Liver (tissue), 9 donors: ENCODE data around the gene MKKS. TPM values are rescaled to one million over a fixed set of nuclear protein-coding genes. Genes with fewer than 3 reads are reported as not detected.
A peak's percentile ranks its signal among the peaks of the same experiment; 100 is the strongest.

Experiments used
- DNase-seq: peaks from one replicate; pipeline ENCODE4 v3.0.0-alpha.2; 2017; ENCODE audit warnings: low spot score
- H3K27ac ChIP-seq, 2 donors: one replicate each; pipeline ENCODE4 v1.7.0; 2013; ENCODE audit warnings: inconsistent platforms in 2 of 2, low read length in 2 of 2, control low read depth in 1 of 2, low read depth in 1 of 2, mild to moderate bottlenecking in 1 of 2
- H3K27me3 ChIP-seq, 4 donors: one replicate each; pipeline versions ENCODE4 v1.6.1 to v1.7.0; 2013; ENCODE audit warnings: low read length in 3 of 4, inconsistent platforms in 1 of 4, mild to moderate bottlenecking in 1 of 4, moderate library complexity in 1 of 4; ENCODE audit not compliant: control insufficient read depth in 4 of 4, insufficient read depth in 4 of 4
- H3K36me3 ChIP-seq, 4 donors: one replicate each; pipeline versions ENCODE4 v1.6.1 to v1.7.0; 2013; ENCODE audit warnings: low read length in 3 of 4, mild to moderate bottlenecking in 3 of 4, low read depth in 1 of 4, moderate library complexity in 1 of 4; ENCODE audit not compliant: control insufficient read depth in 4 of 4, insufficient read depth in 3 of 4
- H3K4me1 ChIP-seq, 4 donors: one replicate each; pipeline versions ENCODE4 v1.6.1 to v1.7.0; 2013; ENCODE audit warnings: low read length in 3 of 4, mild to moderate bottlenecking in 3 of 4, moderate library complexity in 1 of 4; ENCODE audit not compliant: control insufficient read depth in 4 of 4, insufficient read depth in 4 of 4
- H3K4me3 ChIP-seq, 3 donors: one replicate each; pipeline versions ENCODE4 v1.6.1 to v1.7.0; 2013; ENCODE audit warnings: low read length in 3 of 3, control low read depth in 1 of 3, low read depth in 1 of 3, mild to moderate bottlenecking in 1 of 3
- H3K9ac ChIP-seq, 2 donors: one replicate each; pipeline ENCODE4 v1.7.0; 2013; ENCODE audit warnings: low read length in 2 of 2, mild to moderate bottlenecking in 2 of 2, moderate library complexity in 2 of 2, control low read depth in 1 of 2, low read depth in 1 of 2
- H3K9me3 ChIP-seq, 4 donors: one replicate each; pipeline versions ENCODE4 v1.6.1 to v1.7.0; 2013; ENCODE audit warnings: low read length in 3 of 4; ENCODE audit not compliant: control insufficient read depth in 4 of 4
- ATF3 ChIP-seq: IDR thresholded peaks from 2 replicates; pipeline ENCODE4 v1.6.1; 2016; ENCODE audit warnings: antibody characterized with exemption
- CTCF ChIP-seq: fragments of 150-350 bp; IDR thresholded peaks from 2 replicates; pipeline ENCODE4 v1.5.1; 2017; ENCODE audit warnings: improper control_type of control experiment, low read depth, low read length; ENCODE audit not compliant: missing input control
- EGR1 ChIP-seq, 2 donors: IDR thresholded peaks; 2 replicates each; pipeline ENCODE4 v1.6.1; 2016 to 2018; ENCODE audit warnings: antibody characterized with exemption in 2 of 2, low read depth in 2 of 2
- FOXA1 ChIP-seq: IDR thresholded peaks from 2 replicates; pipeline ENCODE4 v1.6.1; 2016; ENCODE audit warnings: antibody characterized with exemption
- FOXA2 ChIP-seq: IDR thresholded peaks from 2 replicates; pipeline ENCODE4 v1.6.1; 2016; ENCODE audit warnings: antibody characterized with exemption
- GABPA ChIP-seq, 2 donors: IDR thresholded peaks in 1 of 2; conservative IDR thresholded peaks in 1 of 2; 2 replicates each; pipeline ENCODE4 v1.6.1; 2016; ENCODE audit warnings: antibody characterized with exemption in 2 of 2, mild to moderate bottlenecking in 1 of 2, moderate library complexity in 1 of 2
- HNF4A ChIP-seq, 2 donors: conservative IDR thresholded peaks; 2 replicates each; pipeline ENCODE4 v1.6.1; 2016; ENCODE audit warnings: antibody characterized with exemption in 2 of 2, mild to moderate bottlenecking in 2 of 2
- HNF4G ChIP-seq: IDR thresholded peaks from 2 replicates; pipeline ENCODE4 v1.6.1; 2016; ENCODE audit warnings: antibody characterized with exemption
- NR2F2 ChIP-seq: IDR thresholded peaks from 2 replicates; pipeline ENCODE4 v1.6.1; 2016; ENCODE audit warnings: antibody characterized with exemption
- RAD21 ChIP-seq, 2 donors: IDR thresholded peaks; 2 replicates each; pipeline ENCODE4 v1.6.1; 2016; ENCODE audit warnings: antibody characterized with exemption in 2 of 2, mild to moderate bottlenecking in 2 of 2
- REST ChIP-seq: IDR thresholded peaks from 2 replicates; pipeline ENCODE4 v1.6.1; 2016; ENCODE audit warnings: antibody characterized with exemption, mild to moderate bottlenecking
- RXRA ChIP-seq, 2 donors: IDR thresholded peaks; 2 replicates each; pipeline ENCODE4 v1.6.1; 2017 to 2018; ENCODE audit warnings: antibody characterized with exemption in 2 of 2, mild to moderate bottlenecking in 1 of 2
- SP1 ChIP-seq: IDR thresholded peaks from 2 replicates; pipeline ENCODE4 v1.6.1; 2018; ENCODE audit warnings: antibody characterized with exemption, mild to moderate bottlenecking
- YY1 ChIP-seq: IDR thresholded peaks from 2 replicates; pipeline ENCODE4 v1.6.1; 2016; ENCODE audit warnings: antibody characterized with exemption, mild to moderate bottlenecking
- WGBS: extraction: QIAGEN DNeasy Blood & Tissue Kit; methylation state at CpG from one replicate; pipeline ENCODE4 v1.1.7; 2013; 5-methylcytosine and 5-hydroxymethylcytosine counted together
- polyA plus RNA-seq, 2 donors: library from polyadenylated mRNA; stranded (reverse) in 1 of 2; unstranded in 1 of 2; fragments of 200-250 nt in 1 of 2; fragments of >200 nt in 1 of 2; fragmentation: Nextera tagmentation in 1 of 2; extraction: Ambion mirVana in 1 of 2; gene quantifications; one replicate each; pipeline versions ENCODE4 v1.2.1 to v1.2.3, GENCODE V29; 2013 to 2015
- total RNA-seq, 2 donors: library from RNA; depleted of rRNA; stranded (reverse); fragments of >200 nt; gene quantifications; one replicate each; pipeline ENCODE4 v1.2.3, GENCODE V29; 2014
- TF ChIP-seq, protein P1 (sequence below): IDR thresholded peaks from 2 replicates; pipeline ENCODE4 v1.6.1; 2016; ENCODE audit warnings: antibody characterized with exemption
- donor health status: healthy.
- donor health status: healthy.
- donor health status: healthy.
- donor health status: healthy.
- donor health status: healthy.

The MKKS gene
- total and polyA plus RNA-seq, 4 donors, result 8.3 to 19.1 (median 14.7) TPM

DNA sequence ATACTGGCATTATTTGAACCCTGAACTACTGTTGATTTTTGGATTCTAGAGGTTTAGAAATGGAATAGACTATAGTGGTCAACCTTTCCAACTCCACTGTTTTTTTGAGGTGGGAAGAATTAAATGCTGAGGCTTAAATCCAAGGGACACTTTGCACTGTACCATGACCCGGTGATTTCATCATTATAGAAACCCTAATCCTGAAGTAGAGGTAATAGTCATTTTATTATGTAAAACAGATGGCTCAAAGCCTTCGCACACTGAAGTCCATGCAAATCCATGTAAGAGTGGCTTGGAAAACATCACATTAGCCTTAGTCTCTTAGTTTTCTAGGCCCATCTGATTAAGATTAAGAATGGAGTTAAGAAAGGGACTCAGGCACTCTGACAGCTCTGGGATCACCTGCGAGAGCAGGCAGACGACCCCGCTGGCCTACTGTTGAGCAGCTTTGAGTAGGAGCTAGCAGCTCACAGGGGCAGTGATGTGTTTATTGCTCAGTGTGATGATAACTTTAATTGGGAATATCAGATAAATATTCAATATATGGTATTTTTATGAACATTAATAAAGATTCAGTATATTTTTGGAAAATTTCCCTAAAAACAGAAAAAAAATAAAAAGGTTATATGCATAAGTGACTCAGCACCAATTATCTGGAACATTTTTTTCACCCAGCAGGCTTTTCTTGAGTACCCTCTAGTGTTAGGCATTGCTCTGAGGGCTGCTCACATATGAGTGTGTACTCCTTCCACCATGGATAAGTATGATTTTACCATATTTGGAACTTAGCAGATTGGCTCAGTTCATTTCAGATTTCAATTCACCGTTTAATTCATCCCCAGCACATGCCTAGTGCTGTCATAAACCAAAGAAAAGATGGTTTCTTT, 14.5 kb upstream of the MKKS start:
- DNase-seq, result no peak
- no peak overlapping the region for H3K4me3 ChIP-seq
- no peaks in the 10 kb centered on the region for H3K36me3 ChIP-seq
- peaks cover 3 to 8% (median 5%) of the 10 kb centered on the region in 4 donors for H3K4me1 ChIP-seq
- H3K27me3 ChIP-seq, result no peaks in the 10 kb centered on the region
- H3K9ac ChIP-seq, result no peak overlapping the region
- no peak overlapping the region for H3K27ac ChIP-seq
- 79% methylated on average over 6 of the region's 6 CpGs for WGBS
- TF ChIP-seq NR2F2 (no peak), REST (no peak), RAD21 (IDR thresholded peaks at IDR 0.05) (no peak), FOXA2 (no peak), SP1 (no peak), HNF4G (peak; percentile 36), GABPA (IDR thresholded peaks at IDR 0.05 in 1 of 2, conservative IDR thresholded peaks at IDR 0.05 in 1 of 2) (no peak), HNF4A (conservative IDR thresholded peaks at IDR 0.05) (peak; percentile 90), ATF3 (no peak), YY1 (peak; percentile 15), EGR1 (IDR thresholded peaks at IDR 0.05; ENCODE audit: low read depth in 2 of 2) (no peak), RXRA (IDR thresholded peaks at IDR 0.05) (peak in 1 of 2 donors; percentile 43), FOXA1 (no peak), CTCF (no peak)
- TF ChIP-seq, protein P1, sequence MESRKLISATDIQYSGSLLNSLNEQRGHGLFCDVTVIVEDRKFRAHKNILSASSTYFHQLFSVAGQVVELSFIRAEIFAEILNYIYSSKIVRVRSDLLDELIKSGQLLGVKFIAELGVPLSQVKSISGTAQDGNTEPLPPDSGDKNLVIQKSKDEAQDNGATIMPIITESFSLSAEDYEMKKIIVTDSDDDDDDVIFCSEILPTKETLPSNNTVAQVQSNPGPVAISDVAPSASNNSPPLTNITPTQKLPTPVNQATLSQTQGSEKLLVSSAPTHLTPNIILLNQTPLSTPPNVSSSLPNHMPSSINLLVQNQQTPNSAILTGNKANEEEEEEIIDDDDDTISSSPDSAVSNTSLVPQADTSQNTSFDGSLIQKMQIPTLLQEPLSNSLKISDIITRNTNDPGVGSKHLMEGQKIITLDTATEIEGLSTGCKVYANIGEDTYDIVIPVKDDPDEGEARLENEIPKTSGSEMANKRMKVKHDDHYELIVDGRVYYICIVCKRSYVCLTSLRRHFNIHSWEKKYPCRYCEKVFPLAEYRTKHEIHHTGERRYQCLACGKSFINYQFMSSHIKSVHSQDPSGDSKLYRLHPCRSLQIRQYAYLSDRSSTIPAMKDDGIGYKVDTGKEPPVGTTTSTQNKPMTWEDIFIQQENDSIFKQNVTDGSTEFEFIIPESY, result no peak
- no peaks in the 10 kb centered on the region for H3K9me3 ChIP-seq
